ENCODE measurements around the gene PTPRE. TPM values are rescaled to one million over a fixed set of nuclear protein-coding genes. Genes with fewer than 3 reads are reported as not detected.
"Not testable (repeated sequence)": the region's sequence is repeated elsewhere in the genome, so short reads cannot be mapped to it uniquely, and the experiment has no call there.

Gene PTPRE
- total and polyA plus RNA-seq, 10 of the 15 experiments (the other 5 are each of a cell fraction or from before 2014, with no cell fraction given) = 2.9 to 7.6 (median 5.8) TPM

DNA sequence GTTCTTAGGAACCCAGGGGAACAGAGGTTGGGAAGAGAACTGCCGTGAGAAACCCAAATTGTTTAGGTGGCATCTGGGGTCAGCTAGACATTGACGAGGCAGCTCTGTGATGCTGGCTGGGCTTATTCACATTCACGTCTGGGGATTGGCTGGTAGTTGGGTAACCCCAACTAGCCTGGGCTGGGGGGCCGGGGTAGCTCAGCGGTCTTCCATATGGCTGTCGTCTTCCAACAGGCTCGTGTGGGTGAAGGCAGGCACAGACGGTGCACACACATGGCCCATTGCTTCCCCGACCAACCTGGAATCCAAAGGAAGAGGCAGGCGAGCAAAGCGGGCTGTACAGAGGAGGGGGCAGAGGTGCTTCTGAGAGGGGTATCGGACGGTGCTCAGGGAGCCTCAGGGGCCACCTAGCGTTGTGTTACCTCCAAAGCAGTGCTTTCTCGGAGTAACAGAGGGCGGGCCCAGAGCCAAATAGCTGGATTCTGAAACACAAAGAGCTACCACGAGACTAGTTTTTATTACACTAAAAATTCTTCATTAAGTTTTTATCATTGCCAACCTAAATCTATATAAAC, 184.8 kb downstream of the PTPRE start:
- intact Hi-C loops (cut with micrococcal nuclease; ENCODE audit: unreplicated experiment) = no loop called here
- H2AFZ ChIP-seq (ENCODE audit: control insufficient read depth, low read depth, low read length) = no peak overlapping the region
- no peak for DNase-seq (ENCODE audit: low read depth, low spot score)
- no peak overlapping the region for H3K9ac ChIP-seq (ENCODE audit: control insufficient read depth, insufficient read depth, low read length)
- no peaks in the 10 kb centered on the region for H3K9me3 ChIP-seq (replicated peaks; ENCODE audit: control insufficient read depth, insufficient read depth, low read length)
- no peaks in the 10 kb centered on the region for H3K27me3 ChIP-seq (replicated peaks in 1 of 2; ENCODE audit: control insufficient read depth in 2 of 2, insufficient read depth in 2 of 2, low read length in 1 of 2)
- ChIA-PET SMC1A (ENCODE audit: uncharacterized antibody, unreplicated experiment) (interaction anchor here (0.5 kb wide), 1 partner anchor 600 kb away, joined by 4 read pairs; no protein-coding TSS in a partner anchor), CTCF (no interaction called here), RAD21 (ENCODE audit: unreplicated experiment) (no interaction called here), POLR2A (no interaction called here)
- no peak overlapping the region for H3K27ac ChIP-seq (ENCODE audit: control insufficient read depth, insufficient read depth)
- no peak overlapping the region for H3K4me2 ChIP-seq (ENCODE audit: control insufficient read depth, insufficient read depth)
- in situ Hi-C loops (cut with MboI) = no loop called here
- no peaks in the 10 kb centered on the region for H3K4me1 ChIP-seq (ENCODE audit: control insufficient read depth, insufficient read depth, low read length)
- TF ChIP-seq EZH2 (IDR thresholded peaks at IDR 0.05; ENCODE audit: borderline replicate concordance, control insufficient read depth, low read depth, low read length) (no peak), ETV6 (conservative IDR thresholded peaks at IDR 0.05 in 1 of 2, IDR thresholded peaks at IDR 0.05 in 1 of 2; ENCODE audit: borderline replicate concordance in 1 of 2, low read depth in 1 of 2) (no peak)
- H3K79me2 ChIP-seq (ENCODE audit: control insufficient read depth, insufficient read depth, low read length) = no peaks in the 10 kb centered on the region
- H3K36me3 ChIP-seq (ENCODE audit: control insufficient read depth in 2 of 2, insufficient read depth in 2 of 2, low read length in 1 of 2) = peaks cover 2% of the 10 kb centered on the region in 2 experiments; a peak in 1 of 4 replicates
- 66% methylated on average over 17 of the region's 17 CpGs for WGBS (ENCODE audit: insufficient coverage, insufficient replicate concordance, low lambda C conversion rate, missing lambda C conversion rate)
- no peak for ATAC-seq
- H4K20me1 ChIP-seq (ENCODE audit: control insufficient read depth, insufficient read depth) = no peaks in the 10 kb centered on the region
- no peak overlapping the region for H3K4me3 ChIP-seq
- no TSS peak for BruUV-seq (replicated peaks)
- no peak for FAIRE-seq

DNA sequence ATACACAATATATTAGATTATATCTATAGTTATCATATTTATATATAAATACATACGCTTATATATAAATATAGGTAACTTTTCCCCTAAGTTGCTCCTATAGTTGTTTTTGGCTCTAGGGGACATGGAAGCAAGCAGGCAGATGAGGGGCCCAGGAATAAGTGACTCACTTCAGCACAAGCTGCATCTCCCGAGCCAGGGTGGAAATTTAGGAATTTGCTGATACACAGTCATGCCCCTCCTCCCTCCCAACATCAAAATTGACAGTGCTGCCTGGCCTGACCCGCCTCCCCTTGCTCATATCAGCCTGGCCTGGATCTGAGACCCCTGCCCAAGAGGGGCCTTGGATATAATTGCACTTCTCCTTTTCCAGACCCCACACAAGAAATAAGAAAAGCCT, 185.6 kb downstream of the PTPRE start:
- ATAC-seq (no peak), DNase-seq (ENCODE audit: low read depth, low spot score) (no peak), FAIRE-seq (no peak)
- H2AFZ ChIP-seq (ENCODE audit: control insufficient read depth, low read depth, low read length) = no peak overlapping the region
- in situ Hi-C loops (cut with MboI) = no loop called here
- 61% methylated on average over 3 of the region's 3 CpGs for WGBS (ENCODE audit: insufficient coverage, insufficient replicate concordance, low lambda C conversion rate, missing lambda C conversion rate)
- no peak for TF ChIP-seq RFX5 (IDR thresholded peaks at IDR 0.05; ENCODE audit: low read depth, low read length)
- TF ChIP-seq NR2F1 (conservative IDR thresholded peaks at IDR 0.05) = no peak
- TF ChIP-seq CBX3 (IDR thresholded peaks at IDR 0.05; ENCODE audit: borderline replicate concordance, low read depth) = no peak
- TF ChIP-seq, protein P1, sequence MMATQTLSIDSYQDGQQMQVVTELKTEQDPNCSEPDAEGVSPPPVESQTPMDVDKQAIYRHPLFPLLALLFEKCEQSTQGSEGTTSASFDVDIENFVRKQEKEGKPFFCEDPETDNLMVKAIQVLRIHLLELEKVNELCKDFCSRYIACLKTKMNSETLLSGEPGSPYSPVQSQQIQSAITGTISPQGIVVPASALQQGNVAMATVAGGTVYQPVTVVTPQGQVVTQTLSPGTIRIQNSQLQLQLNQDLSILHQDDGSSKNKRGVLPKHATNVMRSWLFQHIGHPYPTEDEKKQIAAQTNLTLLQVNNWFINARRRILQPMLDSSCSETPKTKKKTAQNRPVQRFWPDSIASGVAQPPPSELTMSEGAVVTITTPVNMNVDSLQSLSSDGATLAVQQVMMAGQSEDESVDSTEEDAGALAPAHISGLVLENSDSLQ (IDR thresholded peaks at IDR 0.05) = no peak
- no peak for TF ChIP-seq MTA2 (IDR thresholded peaks at IDR 0.05; ENCODE audit: low read depth)
- CTCF ChIA-PET = no interaction called here
- H4K20me1 ChIP-seq (ENCODE audit: control insufficient read depth, insufficient read depth) = no peaks in the 10 kb centered on the region
- intact Hi-C loops (cut with micrococcal nuclease; ENCODE audit: unreplicated experiment) = no loop called here
- H3K27me3 ChIP-seq (replicated peaks in 1 of 2; ENCODE audit: control insufficient read depth in 2 of 2, insufficient read depth in 2 of 2, low read length in 1 of 2) = no peaks in the 10 kb centered on the region
- no TSS peak for BruUV-seq (replicated peaks)
- H3K27ac ChIP-seq (ENCODE audit: control insufficient read depth, insufficient read depth) = no peak overlapping the region
- no peaks in the 10 kb centered on the region for H3K79me2 ChIP-seq (ENCODE audit: control insufficient read depth, insufficient read depth, low read length)
- RAD21 ChIA-PET (ENCODE audit: unreplicated experiment) = no interaction called here
- H3K4me3 ChIP-seq = no peak overlapping the region
- no peak overlapping the region for H3K9ac ChIP-seq (ENCODE audit: control insufficient read depth, insufficient read depth, low read length)
- POLR2A ChIA-PET = no interaction called here
- no peak overlapping the region for H3K4me2 ChIP-seq (ENCODE audit: control insufficient read depth, insufficient read depth)
- SMC1A ChIA-PET (ENCODE audit: uncharacterized antibody, unreplicated experiment) = interaction anchor here (0.5 kb wide), 1 partner anchor 600 kb away, joined by 4 read pairs; no protein-coding TSS in a partner anchor
- H3K4me1 ChIP-seq (ENCODE audit: control insufficient read depth, insufficient read depth, low read length) = no peaks in the 10 kb centered on the region
- H3K36me3 ChIP-seq (ENCODE audit: control insufficient read depth in 2 of 2, insufficient read depth in 2 of 2, low read length in 1 of 2) = peaks cover 2 to 7% of the 10 kb centered on the region in 2 experiments; a peak in 3 of 4 replicates
- H3K9me3 ChIP-seq (replicated peaks; ENCODE audit: control insufficient read depth, insufficient read depth, low read length) = no peaks in the 10 kb centered on the region

DNA sequence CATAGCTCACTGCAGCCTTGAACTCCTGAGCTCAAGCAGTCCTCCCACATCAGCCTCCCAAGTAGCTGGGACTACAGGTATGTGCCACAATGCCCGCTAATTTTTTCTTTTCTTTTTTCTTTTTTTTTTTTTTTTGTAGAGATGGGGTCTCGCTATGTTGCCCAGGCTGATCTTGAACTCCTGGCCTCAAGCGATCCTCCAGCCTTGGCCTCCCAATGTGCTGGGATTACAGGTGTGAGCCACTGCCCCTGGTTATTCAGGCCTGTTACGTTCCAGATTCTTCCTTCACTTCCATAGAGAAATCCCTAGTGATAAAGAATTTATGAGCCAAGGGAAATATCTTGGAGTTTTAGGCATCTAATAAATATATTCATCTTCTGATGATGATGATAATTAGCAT, 187.7 kb downstream of the PTPRE start:
- ChIA-PET POLR2A (interaction anchor here (0.6 kb wide), 1 partner anchor 179 kb away, joined by 3 read pairs; no protein-coding TSS in a partner anchor), SMC1A (ENCODE audit: uncharacterized antibody, unreplicated experiment) (interaction anchor here (1.5 kb wide), 1 partner anchor 46 kb away, joined by 3 read pairs; no protein-coding TSS in a partner anchor), CTCF (interaction anchor here (0.8 kb wide), 1 partner anchor 54 kb away, joined by 3 read pairs; no protein-coding TSS in a partner anchor)
- ATAC-seq; BruUV-seq (replicated peaks); H4K20me1 ChIP-seq (ENCODE audit: control insufficient read depth, insufficient read depth); H2AFZ ChIP-seq (ENCODE audit: control insufficient read depth, low read depth, low read length); FAIRE-seq; H3K27ac ChIP-seq (ENCODE audit: control insufficient read depth, insufficient read depth); RAD21 ChIA-PET (ENCODE audit: unreplicated experiment); in situ Hi-C loops (cut with MboI); H3K9ac ChIP-seq (ENCODE audit: control insufficient read depth, insufficient read depth, low read length); DNase-seq (ENCODE audit: low read depth, low spot score); H3K79me2 ChIP-seq (ENCODE audit: control insufficient read depth, insufficient read depth, low read length); H3K9me3 ChIP-seq (replicated peaks; ENCODE audit: control insufficient read depth, insufficient read depth, low read length); H3K4me1 ChIP-seq (ENCODE audit: control insufficient read depth, insufficient read depth, low read length); H3K27me3 ChIP-seq (replicated peaks in 1 of 2; ENCODE audit: control insufficient read depth in 2 of 2, insufficient read depth in 2 of 2, low read length in 1 of 2); intact Hi-C loops (cut with micrococcal nuclease; ENCODE audit: unreplicated experiment); H3K4me2 ChIP-seq (ENCODE audit: control insufficient read depth, insufficient read depth); H3K4me3 ChIP-seq: not testable (repeated sequence)
- WGBS (ENCODE audit: insufficient coverage, insufficient replicate concordance, low lambda C conversion rate, missing lambda C conversion rate) = 97% methylated on average over 2 of the region's 4 CpGs
- peaks cover 14 to 26% of the 10 kb centered on the region in 2 experiments for H3K36me3 ChIP-seq (ENCODE audit: control insufficient read depth in 2 of 2, insufficient read depth in 2 of 2, low read length in 1 of 2)
